GM23248 (cell line): ENCODE data around the gene RFC5.

Experiments used
- EZH2 ChIP-seq: fragments of 200-600 bp; sonication (generic); IDR thresholded peaks from 2 replicates; pipeline ENCODE4 v1.6.1; 2018; ENCODE audit warnings: antibody characterized with exemption, mild to moderate bottlenecking; ENCODE audit not compliant: insufficient read depth, poor library complexity, severe bottlenecking
- EZH2phosphoT487 ChIP-seq: fragments of 200-600 bp; sonication (generic); IDR thresholded peaks from 2 replicates; pipeline ENCODE4 v1.6.1; 2018; ENCODE audit warnings: antibody characterized with exemption, moderate library complexity, mild to moderate bottlenecking, low read depth; ENCODE audit not compliant: insufficient read depth

DNA sequence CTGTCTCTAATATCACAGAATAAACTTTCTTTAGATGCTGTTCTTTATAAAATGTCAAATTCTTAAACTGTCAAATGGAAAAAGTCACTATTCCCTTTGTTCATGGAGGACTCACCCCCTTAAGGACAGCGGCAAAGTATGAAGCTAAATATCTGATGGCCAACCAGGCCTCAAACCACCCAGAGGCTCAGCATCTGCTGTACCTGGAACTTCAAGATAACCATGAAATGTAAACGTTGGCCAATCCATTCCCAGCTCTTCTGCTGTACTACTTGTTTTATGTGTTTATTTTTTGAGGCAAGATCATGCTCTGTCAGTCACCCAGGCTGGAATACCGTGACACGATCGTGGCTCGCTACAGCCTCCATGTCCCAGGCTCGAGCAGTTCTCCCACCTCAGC lies 15.7 kb downstream of the RFC5 start:
- no peak for TF ChIP-seq EZH2
- no peak for TF ChIP-seq EZH2phosphoT487
